GM13976 (cell line): ENCODE measurements around the gene GCGR.

Experiments
- DNase-seq: peaks from one replicate; pipeline ENCODE4 v3.0.0; 2012; ENCODE audit warnings: low spot score
- in situ Hi-C: fragments of 300-500 bp; cut with MboI; formaldehyde crosslinking; loops from one replicate; pipeline ENCODE4 v1.12.0; 2022; ENCODE audit warnings: low sequenced_read_pairs, mixed read lengths, inconsistent platforms; ENCODE audit not compliant: unreplicated experiment
- TF ChIP-seq, protein P1 (sequence below): IDR thresholded peaks from 2 replicates; pipeline ENCODE4 v1.5.1; 2012; ENCODE audit warnings: borderline replicate concordance, mild to moderate bottlenecking; ENCODE audit not compliant: insufficient read depth; ENCODE audit errors: extremely low read depth, missing control alignments, control extremely low read depth

Gene GCGR

DNA sequence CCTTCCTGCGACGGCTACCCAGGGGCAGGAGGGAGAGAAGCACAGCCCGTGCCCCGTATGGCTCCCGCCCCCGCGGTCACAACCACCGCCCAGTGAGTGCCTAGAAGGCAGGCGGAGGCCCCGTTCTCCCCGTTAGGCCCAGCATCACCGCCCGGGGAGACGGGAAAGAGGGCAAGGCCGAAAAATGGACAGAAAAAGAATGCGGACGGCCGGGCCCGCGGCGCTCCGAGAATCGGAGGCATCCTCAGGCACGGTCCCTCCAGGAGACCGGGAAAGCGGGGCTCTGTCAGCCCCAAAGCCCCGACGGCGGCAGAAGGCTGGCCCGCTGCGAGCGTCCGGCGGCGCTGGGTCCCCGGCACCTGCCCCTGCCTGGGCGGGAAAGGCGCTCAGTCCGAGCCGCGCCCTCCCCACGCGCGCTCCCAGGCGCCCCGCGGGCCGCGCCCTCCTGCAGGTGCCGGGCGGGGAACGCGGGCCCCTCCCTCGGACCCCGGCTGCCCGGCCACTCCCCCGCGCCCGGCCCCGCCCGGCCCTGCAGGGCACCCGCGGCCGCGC, 28.7 kb downstream of the GCGR start:
- in situ Hi-C loops = no loop called here
- TF ChIP-seq, protein P1, sequence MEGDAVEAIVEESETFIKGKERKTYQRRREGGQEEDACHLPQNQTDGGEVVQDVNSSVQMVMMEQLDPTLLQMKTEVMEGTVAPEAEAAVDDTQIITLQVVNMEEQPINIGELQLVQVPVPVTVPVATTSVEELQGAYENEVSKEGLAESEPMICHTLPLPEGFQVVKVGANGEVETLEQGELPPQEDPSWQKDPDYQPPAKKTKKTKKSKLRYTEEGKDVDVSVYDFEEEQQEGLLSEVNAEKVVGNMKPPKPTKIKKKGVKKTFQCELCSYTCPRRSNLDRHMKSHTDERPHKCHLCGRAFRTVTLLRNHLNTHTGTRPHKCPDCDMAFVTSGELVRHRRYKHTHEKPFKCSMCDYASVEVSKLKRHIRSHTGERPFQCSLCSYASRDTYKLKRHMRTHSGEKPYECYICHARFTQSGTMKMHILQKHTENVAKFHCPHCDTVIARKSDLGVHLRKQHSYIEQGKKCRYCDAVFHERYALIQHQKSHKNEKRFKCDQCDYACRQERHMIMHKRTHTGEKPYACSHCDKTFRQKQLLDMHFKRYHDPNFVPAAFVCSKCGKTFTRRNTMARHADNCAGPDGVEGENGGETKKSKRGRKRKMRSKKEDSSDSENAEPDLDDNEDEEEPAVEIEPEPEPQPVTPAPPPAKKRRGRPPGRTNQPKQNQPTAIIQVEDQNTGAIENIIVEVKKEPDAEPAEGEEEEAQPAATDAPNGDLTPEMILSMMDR = no peak
- peak; percentile 67 for DNase-seq

DNA sequence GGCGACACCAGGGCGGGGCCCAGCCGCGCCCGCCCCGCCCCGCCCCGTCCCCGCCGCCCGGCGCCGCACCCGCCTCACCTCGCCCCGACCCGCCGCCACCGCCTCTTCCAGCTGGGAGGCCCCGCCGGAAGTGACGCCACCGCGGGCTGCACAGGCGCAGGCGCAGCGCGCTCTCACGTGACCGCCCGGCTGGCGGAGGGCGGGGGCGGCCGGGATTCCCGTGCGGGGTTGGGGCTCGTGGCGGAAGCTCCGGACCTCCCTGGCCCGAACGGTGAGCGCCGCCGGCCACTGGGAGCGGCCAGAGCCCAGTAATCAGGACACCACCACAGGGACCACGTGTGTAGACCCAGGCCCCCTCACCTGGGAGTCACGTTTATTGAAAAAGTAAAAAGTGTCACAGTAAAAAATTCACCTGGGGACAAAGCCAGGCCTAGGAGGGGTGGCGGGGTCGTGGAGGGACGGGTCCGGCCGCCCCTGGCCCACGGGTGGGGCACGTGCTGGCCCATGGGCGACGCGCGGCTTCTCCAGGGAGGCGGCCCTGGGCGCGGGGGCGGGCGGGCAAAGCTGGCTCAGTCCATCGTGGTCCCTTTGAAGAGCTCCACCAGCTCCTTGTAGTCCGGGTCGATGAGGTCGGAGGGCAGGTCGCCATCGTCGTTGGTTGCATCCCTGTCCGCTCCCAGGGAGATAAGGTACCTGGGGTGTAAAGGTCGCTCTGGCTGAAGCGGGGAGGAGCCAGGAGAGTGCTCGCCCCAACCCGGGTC, 29.4 kb downstream of the GCGR start, which contains the start of gene MCRIP1:
TSS of gene MCRIP1 (minus strand) at position 132 of the 761 bp plus-strand sequence. CDS start 8,785 bp downstream, outside the sequence.
- peak; percentile 99 for DNase-seq
- in situ Hi-C loops = no loop called here
- TF ChIP-seq, protein P1 = no peak

DNA sequence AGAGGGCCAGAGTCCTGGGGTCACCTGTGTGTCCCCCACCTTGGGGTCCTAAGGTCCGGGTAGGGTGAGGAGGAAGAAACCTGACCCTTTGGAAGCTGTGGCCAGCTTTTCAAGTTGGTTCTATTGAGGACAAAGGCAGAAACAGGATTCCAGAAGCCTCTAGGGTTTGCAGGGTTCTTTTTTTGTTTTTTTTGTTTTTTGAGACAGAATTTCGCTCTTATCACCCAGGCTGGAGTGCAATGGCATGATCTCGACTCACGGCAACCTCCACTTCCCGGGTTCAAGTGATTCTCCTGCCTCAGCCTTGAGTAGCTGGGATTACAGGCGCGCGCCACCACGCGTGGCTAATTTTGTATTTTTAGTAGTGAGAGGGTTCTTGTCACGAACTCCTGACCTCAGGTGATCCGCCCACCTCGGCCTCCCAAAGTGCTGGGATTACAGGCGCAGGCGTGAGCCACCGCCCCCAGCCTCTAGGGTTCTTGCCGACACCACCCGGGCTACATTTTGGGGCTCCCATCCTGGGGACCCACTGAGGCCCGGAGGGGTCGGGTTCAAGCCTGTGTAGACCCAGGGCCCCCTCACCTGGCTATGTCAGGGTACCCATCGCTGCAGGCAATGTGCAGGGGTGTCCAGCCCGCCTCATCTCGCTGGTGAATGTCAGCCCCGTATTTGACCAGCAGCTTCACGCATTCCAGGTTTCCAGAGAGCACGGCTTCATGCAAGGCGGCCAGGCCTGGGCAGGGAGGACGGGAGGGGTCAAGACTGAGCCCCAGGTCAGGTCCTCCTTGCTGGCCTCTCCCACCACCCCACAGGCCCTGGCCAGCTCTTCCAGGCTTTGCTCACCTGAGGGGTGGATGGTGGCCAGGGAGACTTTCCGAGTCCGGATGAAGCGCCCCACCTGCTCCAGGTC, 30.2 kb downstream of the GCGR start:
- in situ Hi-C loops = no loop called here
- TF ChIP-seq, protein P1 = no peak
- DNase-seq = no peak

DNA sequence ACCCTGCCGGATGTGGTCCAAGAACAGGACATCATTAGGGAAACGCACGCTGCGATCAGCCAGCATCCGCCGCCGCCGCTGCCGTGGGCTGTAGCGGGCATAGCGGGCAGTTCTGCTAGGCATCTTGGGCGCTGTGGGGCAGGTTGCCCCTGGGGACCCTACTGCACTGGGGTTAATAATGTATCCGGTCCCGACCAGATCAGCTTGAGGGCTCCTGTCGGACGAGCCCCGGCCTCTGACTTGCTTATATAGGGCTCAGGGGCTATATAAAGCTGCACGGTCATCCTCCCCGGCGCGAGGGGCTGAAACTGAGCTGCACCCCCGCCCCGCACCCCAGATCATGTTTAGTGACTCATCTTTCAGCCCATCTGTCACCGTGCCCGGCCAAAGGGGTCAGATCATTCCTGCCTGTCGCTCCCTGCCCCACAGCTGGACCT, 30.9 kb downstream of the GCGR start, which contains the start of gene PPP1R27:
TSS of gene PPP1R27 (minus strand) at position 220 of the 437 bp plus-strand sequence. CDS start at position 123, 97 bp downstream.
- TF ChIP-seq, protein P1 = no peak
- in situ Hi-C loops = no loop called here
- no peak for DNase-seq

DNA sequence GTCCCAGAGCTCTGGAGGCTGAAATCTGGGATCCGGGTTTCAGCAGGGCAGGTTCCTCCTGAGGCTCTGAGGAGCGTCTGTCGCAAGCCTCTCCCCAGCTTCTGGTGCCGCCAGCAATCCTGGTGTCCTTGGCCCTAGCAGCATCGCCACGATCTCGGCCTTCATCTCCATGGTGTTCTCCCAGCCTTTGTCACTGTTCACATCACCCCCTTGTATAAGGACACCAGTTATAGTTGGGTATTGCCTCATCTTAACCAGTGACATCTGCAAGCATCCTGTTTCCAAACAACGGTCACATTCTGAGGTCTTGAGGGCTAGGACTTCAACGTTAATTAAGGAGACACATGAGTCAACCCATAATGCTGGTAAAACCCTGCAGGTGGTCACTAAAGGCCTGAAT, 33.7 kb downstream of the GCGR start:
- TF ChIP-seq, protein P1 = no peak
- in situ Hi-C loops = no loop called here
- no peak for DNase-seq

DNA sequence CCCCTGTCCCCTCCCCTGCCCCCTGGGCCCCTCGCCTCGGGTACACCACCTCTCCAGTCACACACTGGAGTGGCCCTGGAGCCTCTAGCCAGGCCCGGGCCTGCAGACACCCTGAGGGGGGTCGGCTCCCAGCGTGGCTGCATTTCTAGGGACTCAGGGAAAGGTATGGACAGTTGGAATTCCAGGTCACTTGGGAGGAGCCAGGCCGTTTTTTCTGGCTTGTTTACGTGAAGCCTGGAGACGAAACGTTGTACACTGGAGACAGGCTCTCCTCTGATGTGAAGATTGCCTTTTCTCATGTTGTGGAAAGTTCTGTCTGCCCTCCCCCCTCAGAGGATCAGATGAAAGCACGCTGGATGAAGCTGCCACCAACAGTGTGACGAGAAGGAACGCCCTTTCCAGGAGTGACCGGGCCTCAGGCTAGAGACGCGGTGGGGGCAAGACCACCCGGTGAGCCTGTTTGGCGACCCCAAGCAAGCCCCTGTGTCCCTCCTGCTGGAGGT, 34.9 kb downstream of the GCGR start:
- DNase-seq = no peak
- in situ Hi-C loops = no loop called here
- TF ChIP-seq, protein P1 = no peak
